ENCODE measurements around the gene AGMAT. TPM values are rescaled to one million over a fixed set of nuclear protein-coding genes. Genes with fewer than 3 reads are reported as not detected.

AGMAT gene
- total and polyA plus RNA-seq, 2 donors (not counting 1 experiment from before 2014, with no cell fraction given), result 3.5 to 3.7 TPM

GRCh38 chr1:15623435-15623834 lies 38.6 kb upstream of the AGMAT start:
- no peak overlapping the region for H3K4me3 ChIP-seq (ENCODE audit: control extremely low read depth in 1 of 5, extremely low read depth in 1 of 5, insufficient read depth in 1 of 5, low read depth in 2 of 5, low read length in 4 of 5)
- 100% methylated on average over 1 of the region's 6 CpGs for WGBS (ENCODE audit: insufficient coverage)
- Mint-ChIP-seq H3K9me3 (ENCODE audit: insufficient read depth) (no peaks in the 10 kb centered on the region), H3K4me1 (peaks cover 69% of the 10 kb centered on the region), H3K27me3 (no peaks in the 10 kb centered on the region), H3K27ac (no peak overlapping the region), H3K4me3 (no peak overlapping the region)
- peaks cover 95% of the 10 kb centered on the region for H3K79me2 ChIP-seq (ENCODE audit: control insufficient read depth, insufficient read depth, low read length)
- peaks cover 27 to 41% of the 10 kb centered on the region in 2 donors for H3K4me1 ChIP-seq (ENCODE audit: control insufficient read depth in 2 of 2, insufficient read depth in 2 of 2, low read length in 2 of 2)
- TF ChIP-seq EZH2 (IDR thresholded peaks at IDR 0.05; ENCODE audit: borderline replicate concordance, insufficient read depth, low read depth, low read length, poor library complexity, severe bottlenecking) (no peak), CTCF (IDR thresholded peaks at IDR 0.05) (no peak)
- H3K4me2 ChIP-seq (replicated peaks; ENCODE audit: low read depth, low read length, poor library complexity, severe bottlenecking), result no peak overlapping the region
- H4K20me1 ChIP-seq (ENCODE audit: control insufficient read depth, insufficient read depth, low read length, poor library complexity, severe bottlenecking), result peaks cover 46% of the 10 kb centered on the region
- H3K9ac ChIP-seq (ENCODE audit: low read length), result no peak overlapping the region
- DNase-seq (no peak), ATAC-seq (ENCODE audit: low read depth) (no peak)
- no peaks in the 10 kb centered on the region for H3K9me3 ChIP-seq (ENCODE audit: control extremely low read depth in 1 of 3, control insufficient read depth in 2 of 3, insufficient read depth in 1 of 3, low read length in 2 of 3)
- no peaks in the 10 kb centered on the region for H3K27me3 ChIP-seq (replicated peaks in 1 of 4; ENCODE audit: control extremely low read depth in 1 of 4, control insufficient read depth in 3 of 4, insufficient read depth in 4 of 4, low read length in 3 of 4)
- ChIA-PET CTCF (no interaction called here), POLR2A (interaction anchor here (0.7 kb wide), 2 partner anchors 17 to 39 kb away, joined by 3 to 6 read pairs; no protein-coding TSS in a partner anchor)
- no peak overlapping the region for H3K27ac ChIP-seq (ENCODE audit: low read length in 2 of 2)
- intact Hi-C loops (cut with micrococcal nuclease), result no loop called here
- H2AFZ ChIP-seq (ENCODE audit: insufficient read depth, low read depth, low read length, poor library complexity, severe bottlenecking), result no peak overlapping the region
- peaks cover 7 to 21% of the 10 kb centered on the region in 2 experiments for H3K36me3 ChIP-seq (replicated peaks in 1 of 2; ENCODE audit: control extremely low read depth in 1 of 2, control insufficient read depth in 1 of 2, extremely low read depth in 1 of 2, insufficient read depth in 2 of 2, low read length in 1 of 2)

GRCh38 chr1:15622712-15623373 lies 38.0 kb upstream of the AGMAT start:
- H3K4me1 ChIP-seq (ENCODE audit: control insufficient read depth in 2 of 2, insufficient read depth in 2 of 2, low read length in 2 of 2), result peaks cover 27 to 42% of the 10 kb centered on the region in 2 donors
- ATAC-seq (ENCODE audit: low read depth), result no peak

More at GRCh38 chr1:15622712-15623373, 38.0 kb upstream of the AGMAT start:
- Histone ChIP-seq H3K9ac (ENCODE audit: low read length) (no peak overlapping the region), H3K4me3 (ENCODE audit: control extremely low read depth in 1 of 5, extremely low read depth in 1 of 5, insufficient read depth in 1 of 5, low read depth in 2 of 5, low read length in 4 of 5) (no peak overlapping the region), H4K20me1 (ENCODE audit: control insufficient read depth, insufficient read depth, low read length, poor library complexity, severe bottlenecking) (peaks cover 48% of the 10 kb centered on the region), H3K79me2 (ENCODE audit: control insufficient read depth, insufficient read depth, low read length) (peaks cover 91% of the 10 kb centered on the region), H3K4me2 (replicated peaks; ENCODE audit: low read depth, low read length, poor library complexity, severe bottlenecking) (no peak overlapping the region), H3K27me3 (replicated peaks in 1 of 4; ENCODE audit: control extremely low read depth in 1 of 4, control insufficient read depth in 3 of 4, insufficient read depth in 4 of 4, low read length in 3 of 4) (no peaks in the 10 kb centered on the region), H3K27ac (ENCODE audit: low read length in 2 of 2) (no peak overlapping the region), H3K9me3 (ENCODE audit: control extremely low read depth in 1 of 3, control insufficient read depth in 2 of 3, insufficient read depth in 1 of 3, low read length in 2 of 3) (no peaks in the 10 kb centered on the region), H2AFZ (ENCODE audit: insufficient read depth, low read depth, low read length, poor library complexity, severe bottlenecking) (no peak overlapping the region), H3K36me3 (replicated peaks in 1 of 2; ENCODE audit: control extremely low read depth in 1 of 2, control insufficient read depth in 1 of 2, extremely low read depth in 1 of 2, insufficient read depth in 2 of 2, low read length in 1 of 2) (peaks cover 7 to 19% of the 10 kb centered on the region in 2 experiments)
- 94% methylated on average over 2 of the region's 7 CpGs for WGBS (ENCODE audit: insufficient coverage)
- no peaks in the 10 kb centered on the region for H3K9me3 Mint-ChIP-seq (ENCODE audit: insufficient read depth)
- ChIA-PET CTCF (interaction anchor here (0.6 kb wide), 1 partner anchor 74 kb away, joined by 3 read pairs; no protein-coding TSS in a partner anchor), POLR2A (interaction anchor here (0.7 kb wide), 2 partner anchors 18 to 39 kb away, joined by 3 to 6 read pairs; no protein-coding TSS in a partner anchor)
- intact Hi-C loops (cut with micrococcal nuclease), result no loop called here
- H3K27me3 Mint-ChIP-seq, result no peaks in the 10 kb centered on the region
- peaks cover 69% of the 10 kb centered on the region for H3K4me1 Mint-ChIP-seq
- H3K27ac Mint-ChIP-seq, result no peak overlapping the region
- DNase-seq, result no peak
- no peak for TF ChIP-seq CTCF (IDR thresholded peaks at IDR 0.05)
- TF ChIP-seq EZH2 (IDR thresholded peaks at IDR 0.05; ENCODE audit: borderline replicate concordance, insufficient read depth, low read depth, low read length, poor library complexity, severe bottlenecking), result no peak
- no peak overlapping the region for H3K4me3 Mint-ChIP-seq

Data from B cell (primary cell).